Hepatocyte (in vitro differentiated cells): Measurements from ENCODE around the gene HRK. TPM values are rescaled to one million over a fixed set of nuclear protein-coding genes. Genes with fewer than 3 reads are reported as not detected.

Experiments
- DNase-seq: peaks from one replicate; pipeline ENCODE4 v3.0.0-alpha.2; 2016; ENCODE audit warnings: low spot score
- H2AFZ ChIP-seq: fragments of 200-600 bp; sonication (generic); 2 replicates; pipeline ENCODE4 v1.6.0; 2016; ENCODE audit warnings: antibody characterized with exemption, mild to moderate bottlenecking
- H3K27ac ChIP-seq: fragments of 200-600 bp; sonication (generic); 2 replicates; pipeline ENCODE4 v1.5.1; 2016; ENCODE audit warnings: mild to moderate bottlenecking
- H3K27me3 ChIP-seq: fragments of 200-600 bp; sonication (generic); 2 replicates; pipeline ENCODE4 v1.6.1; 2016
- H3K36me3 ChIP-seq: fragments of 200-600 bp; sonication (generic); replicated peaks from 2 replicates; pipeline ENCODE4 v1.5.1; 2016; ENCODE audit warnings: low read depth; ENCODE audit not compliant: insufficient read depth
- H3K4me1 ChIP-seq: fragments of 200-600 bp; sonication (generic); 2 replicates; pipeline ENCODE4 v1.5.1; 2016; ENCODE audit warnings: mild to moderate bottlenecking, moderate library complexity; ENCODE audit not compliant: insufficient read depth
- H3K4me2 ChIP-seq: fragments of 200-600 bp; sonication (generic); 2 replicates; pipeline ENCODE4 v1.6.0; 2016
- H3K4me3 ChIP-seq: fragments of 200-600 bp; sonication (generic); 2 replicates; pipeline ENCODE4 v1.5.1; 2016; ENCODE audit warnings: mild to moderate bottlenecking
- H3K79me2 ChIP-seq: fragments of 200-600 bp; sonication (generic); 2 replicates; pipeline ENCODE4 v1.6.0; 2017; ENCODE audit warnings: mild to moderate bottlenecking
- H3K9me2 ChIP-seq: fragments of 200-600 bp; sonication (generic); replicated peaks from 2 replicates; pipeline ENCODE4 v1.6.0; 2017; ENCODE audit warnings: mild to moderate bottlenecking; ENCODE audit not compliant: insufficient read depth
- H3K9me3 ChIP-seq: fragments of 200-600 bp; sonication (generic); 2 replicates; pipeline ENCODE4 v1.5.1; 2016; ENCODE audit warnings: low read depth, mild to moderate bottlenecking
- H4K20me1 ChIP-seq: fragments of 200-600 bp; sonication (generic); 2 replicates; pipeline ENCODE4 v1.6.0; 2016; ENCODE audit warnings: mild to moderate bottlenecking; ENCODE audit not compliant: insufficient read depth, poor library complexity, severe bottlenecking
- CTCF ChIP-seq: fragments of 200-600 bp; sonication (generic); IDR thresholded peaks from 2 replicates; pipeline ENCODE4 v1.5.1; 2016; ENCODE audit warnings: antibody characterized with exemption, mild to moderate bottlenecking; ENCODE audit not compliant: poor library complexity
- EZH2 ChIP-seq: fragments of 200-600 bp; sonication (generic); IDR thresholded peaks from 2 replicates; pipeline ENCODE4 v1.6.1; 2016; ENCODE audit warnings: antibody characterized with exemption, mild to moderate bottlenecking, borderline replicate concordance
- EZH2phosphoT487 ChIP-seq: fragments of 200-600 bp; sonication (generic); IDR thresholded peaks from one replicate; pipeline ENCODE4 v1.6.1; 2018; ENCODE audit warnings: antibody characterized with exemption, mild to moderate bottlenecking, low read depth, moderate library complexity; ENCODE audit not compliant: unreplicated experiment, severe bottlenecking
- WGBS: methylation state at CpG from one replicate; pipeline ENCODE4 v1.1.6; 2016; ENCODE audit warnings: low lambda C conversion rate; ENCODE audit errors: missing lambda C conversion rate; 5-methylcytosine and 5-hydroxymethylcytosine counted together
- polyA plus RNA-seq: library from polyadenylated mRNA; unstranded; fragments of >200 nt; fragmentation: Nextera tagmentation; extraction: Ambion mirVana; gene quantifications from 2 replicates; pipeline ENCODE4 v1.2.1, GENCODE V29; 2016
- total RNA-seq: library from RNA; depleted of rRNA; stranded (reverse); fragments of >200 nt; gene quantifications from 2 replicates; pipeline ENCODE4 v1.2.3, GENCODE V29; 2014

The HRK gene
- total and polyA plus RNA-seq, 2 experiments from 2014 or later, result 0.18 TPM; not detected in 1

DNA sequence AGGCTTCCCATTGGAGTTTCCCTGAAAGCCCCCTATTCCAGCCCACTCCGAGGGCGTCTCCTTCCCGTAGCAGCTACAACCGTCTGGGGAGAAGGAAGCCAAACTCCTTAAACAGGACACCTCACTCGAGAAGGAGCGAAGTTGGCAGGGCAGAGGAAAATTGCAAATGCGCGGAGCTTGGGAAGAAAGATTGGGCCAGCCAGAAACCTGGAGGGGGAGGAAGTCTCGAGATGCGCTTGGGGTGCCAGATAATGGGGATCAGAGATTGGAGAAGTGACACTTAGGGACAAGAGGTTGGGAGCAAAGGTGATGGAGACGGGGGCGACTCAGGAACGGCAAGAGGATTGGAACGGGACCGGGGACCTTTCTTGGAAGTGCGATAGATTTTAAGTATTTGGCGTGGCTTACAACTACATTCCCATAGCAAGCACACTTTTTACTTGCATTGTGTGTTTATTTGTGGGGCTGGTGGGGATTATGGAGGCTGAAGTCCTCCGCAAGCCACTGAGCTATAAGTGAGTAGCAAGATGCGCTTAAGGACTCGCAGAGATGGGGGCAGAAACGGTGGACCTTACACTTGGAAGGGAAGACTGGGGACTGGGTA is 926 bp downstream of the HRK start:
- 2% methylated on average over 21 of the region's 21 CpGs for WGBS
- Histone ChIP-seq H3K4me2 (peak overlapping the region; percentile 96), H2AFZ (no peak overlapping the region), H3K79me2 (no peaks in the 10 kb centered on the region), H3K27me3 (peaks cover 85% of the 10 kb centered on the region), H3K36me3 (no peaks in the 10 kb centered on the region), H3K27ac (no peak overlapping the region), H3K4me3 (no peak overlapping the region), H3K9me3 (no peaks in the 10 kb centered on the region), H4K20me1 (no peaks in the 10 kb centered on the region), H3K9me2 (no peaks in the 10 kb centered on the region), H3K4me1 (peaks cover 28% of the 10 kb centered on the region)
- TF ChIP-seq EZH2phosphoT487 (no peak), EZH2 (peak; percentile 15)
- DNase-seq, result no peak

DNA sequence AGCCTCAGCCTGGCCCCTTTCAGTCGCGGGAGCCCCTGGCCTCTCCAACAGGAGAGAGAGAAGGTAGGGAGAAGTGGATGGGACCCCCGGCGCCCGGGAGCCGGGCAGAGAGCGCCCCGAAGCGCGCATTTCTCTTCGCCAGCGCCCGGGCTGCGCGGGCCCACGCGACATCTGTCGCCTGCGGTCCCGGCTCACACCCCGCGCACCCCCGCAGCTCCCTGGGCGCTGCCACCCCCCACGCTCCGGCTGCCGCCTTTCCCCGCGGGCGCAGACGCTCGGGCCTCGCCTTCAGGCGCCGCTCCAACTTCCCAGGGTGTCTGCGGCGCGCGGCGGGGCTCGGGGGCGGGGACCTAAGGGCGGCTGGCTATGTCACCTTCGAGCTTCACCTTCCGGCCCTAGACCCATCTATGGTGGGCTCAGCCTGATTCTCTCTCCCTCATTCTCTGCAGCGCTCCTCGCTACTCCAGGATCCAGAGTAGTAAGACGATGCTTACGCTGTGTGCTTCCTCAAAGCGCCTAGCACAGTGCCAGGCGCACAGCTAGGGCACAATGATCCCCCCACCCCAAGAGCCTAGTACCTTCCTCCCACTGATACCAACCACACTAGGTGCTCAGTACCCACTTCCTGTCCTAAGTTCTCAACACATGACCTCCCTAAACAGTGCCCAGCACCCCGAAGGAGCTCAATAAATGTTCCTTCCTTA is 1.6 kb downstream of the HRK start:
- peak overlapping the region; percentile 96 for H3K4me2 ChIP-seq
- no peaks in the 10 kb centered on the region for H3K9me2 ChIP-seq
- WGBS, result 2% methylated on average over 28 of the region's 52 CpGs
- H3K27ac ChIP-seq, result no peak overlapping the region
- peaks cover 28% of the 10 kb centered on the region for H3K4me1 ChIP-seq
- H3K27me3 ChIP-seq, result peaks cover 88% of the 10 kb centered on the region
- H2AFZ ChIP-seq, result no peak overlapping the region
- DNase-seq, result no peak
- H3K79me2 ChIP-seq, result no peaks in the 10 kb centered on the region
- H3K9me3 ChIP-seq, result no peaks in the 10 kb centered on the region
- H3K4me3 ChIP-seq, result peak overlapping the region; percentile 26
- no peaks in the 10 kb centered on the region for H4K20me1 ChIP-seq
- no peak for TF ChIP-seq EZH2phosphoT487
- TF ChIP-seq EZH2, result peak; percentile 88
- no peak for TF ChIP-seq CTCF
- H3K36me3 ChIP-seq, result no peaks in the 10 kb centered on the region

GRCh38 chr12:116878567-116879508 is 2.4 kb downstream of the HRK start:
- no peaks in the 10 kb centered on the region for H3K36me3 ChIP-seq
- WGBS, result 4% methylated on average over 36 of the region's 55 CpGs

More at GRCh38 chr12:116878567-116879508, 2.4 kb downstream of the HRK start:
- Histone ChIP-seq H3K4me3 (peak overlapping the region; percentile 26), H3K4me2 (peak overlapping the region; percentile 96), H3K9me3 (no peaks in the 10 kb centered on the region), H2AFZ (no peak overlapping the region), H3K79me2 (no peaks in the 10 kb centered on the region), H3K4me1 (peaks cover 28% of the 10 kb centered on the region), H3K27ac (no peak overlapping the region), H4K20me1 (no peaks in the 10 kb centered on the region), H3K9me2 (no peaks in the 10 kb centered on the region), H3K27me3 (peaks cover 85% of the 10 kb centered on the region)
- no peak for TF ChIP-seq EZH2
- no peak for TF ChIP-seq CTCF
- no peak for TF ChIP-seq EZH2phosphoT487
- DNase-seq, result no peak
